Gastrocnemius medialis (tissue), 4 donors: ENCODE measurements around the gene TNRC6A.

Experiments
- CTCF ChIP-seq, 5 experiments: fragments of 450-650 bp in 3 of 5; fragments of 200-600 bp in 2 of 5; sonication (generic) in 2 of 5; IDR thresholded peaks in 4 of 5; conservative IDR thresholded peaks in 1 of 5; 1 replicate in 4 of 5; 2 replicates in 1 of 5; pipeline ENCODE4 v1.5.1; 2016 to 2019; ENCODE audit warnings: antibody characterized with exemption in 5 of 5, mild to moderate bottlenecking in 3 of 5, moderate library complexity in 3 of 5
- POLR2A ChIP-seq, 2 donors: fragments of 450-650 bp; IDR thresholded peaks; one replicate each; pipeline ENCODE4 v1.6.1; 2017; ENCODE audit warnings: antibody characterized with exemption in 2 of 2, mild to moderate bottlenecking in 2 of 2, moderate library complexity in 2 of 2

DNA sequence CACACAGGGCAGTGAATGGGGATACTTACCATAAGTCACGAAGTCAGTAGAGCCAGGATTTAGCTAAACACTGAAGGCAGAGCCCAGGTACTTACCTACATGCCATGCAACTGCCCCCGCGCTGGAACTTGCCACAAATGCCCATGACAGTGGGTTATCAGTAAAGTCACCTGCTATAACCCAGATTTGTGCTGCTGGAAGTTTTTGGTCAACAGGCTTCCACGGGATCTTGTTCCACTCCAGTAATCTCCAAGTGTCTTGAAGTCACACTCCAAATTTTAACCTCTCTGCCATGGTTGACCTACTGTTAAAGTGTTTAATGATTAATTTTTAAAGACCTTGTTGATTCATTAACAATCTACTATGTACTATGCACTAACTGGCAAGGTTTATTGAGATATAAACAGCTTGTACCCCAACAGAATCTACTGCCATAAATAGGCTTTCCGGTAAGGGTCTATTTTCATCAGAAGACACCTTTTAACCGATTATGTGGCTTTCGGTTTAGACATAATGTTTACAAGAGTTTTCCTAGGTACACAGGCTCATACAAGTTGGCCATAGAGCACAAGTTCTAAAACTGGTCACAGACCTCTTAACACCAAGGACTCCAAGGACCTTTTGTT is 110.0 kb downstream of the TNRC6A start:
- TF ChIP-seq CTCF (IDR thresholded peaks at IDR 0.05 in 4 of 5, conservative IDR thresholded peaks at IDR 0.05 in 1 of 5), result no peak
- TF ChIP-seq POLR2A (IDR thresholded peaks at IDR 0.05), result no peak
